DMS153 treated with DMSO at 0.1 percent for 48 hours (cell line): Measurements from ENCODE around the gene ZNF17.

Experiments
- DNase-seq: peaks from one replicate; lab custom pipeline; 2025; ENCODE audit not compliant: unreplicated experiment; lab: John Stamatoyannopoulos, UW

The ZNF17 gene

GRCh38 chr19:57421037-57421436, 10.1 kb downstream of the ZNF17 start:
- DNase-seq: no peak

DNA sequence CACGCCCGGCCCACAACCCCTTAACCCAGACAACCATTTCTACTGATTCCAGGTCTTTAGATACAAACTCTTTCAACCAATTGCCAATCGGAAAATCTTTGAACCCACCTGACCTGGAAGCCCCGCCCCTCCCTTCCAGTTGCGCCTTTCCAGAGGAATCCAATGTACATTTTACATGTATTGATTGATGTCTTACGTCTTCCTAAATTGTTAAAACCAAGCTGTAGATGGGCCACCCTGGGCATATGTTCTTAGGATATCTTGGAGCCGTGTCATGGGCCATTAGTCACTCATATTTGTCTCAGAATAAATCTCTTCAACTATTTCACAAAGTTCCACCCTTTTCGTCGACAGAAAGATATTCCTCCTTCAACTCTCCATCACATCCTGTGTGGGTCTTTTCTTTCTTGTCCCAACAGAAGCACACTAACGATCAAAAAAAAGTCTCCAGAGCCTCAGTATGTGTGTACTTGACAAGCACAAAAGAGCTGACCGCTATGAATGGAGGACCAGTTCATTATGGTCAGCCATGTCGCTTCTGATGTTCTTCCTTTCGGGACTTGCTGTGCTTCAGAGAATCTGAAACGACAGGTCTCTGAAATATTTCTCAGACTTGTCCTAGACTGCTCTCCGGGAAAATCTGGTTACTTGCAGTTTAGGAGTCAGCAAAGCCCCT, 23.6 kb downstream of the ZNF17 start:
- no peak for DNase-seq

DNA sequence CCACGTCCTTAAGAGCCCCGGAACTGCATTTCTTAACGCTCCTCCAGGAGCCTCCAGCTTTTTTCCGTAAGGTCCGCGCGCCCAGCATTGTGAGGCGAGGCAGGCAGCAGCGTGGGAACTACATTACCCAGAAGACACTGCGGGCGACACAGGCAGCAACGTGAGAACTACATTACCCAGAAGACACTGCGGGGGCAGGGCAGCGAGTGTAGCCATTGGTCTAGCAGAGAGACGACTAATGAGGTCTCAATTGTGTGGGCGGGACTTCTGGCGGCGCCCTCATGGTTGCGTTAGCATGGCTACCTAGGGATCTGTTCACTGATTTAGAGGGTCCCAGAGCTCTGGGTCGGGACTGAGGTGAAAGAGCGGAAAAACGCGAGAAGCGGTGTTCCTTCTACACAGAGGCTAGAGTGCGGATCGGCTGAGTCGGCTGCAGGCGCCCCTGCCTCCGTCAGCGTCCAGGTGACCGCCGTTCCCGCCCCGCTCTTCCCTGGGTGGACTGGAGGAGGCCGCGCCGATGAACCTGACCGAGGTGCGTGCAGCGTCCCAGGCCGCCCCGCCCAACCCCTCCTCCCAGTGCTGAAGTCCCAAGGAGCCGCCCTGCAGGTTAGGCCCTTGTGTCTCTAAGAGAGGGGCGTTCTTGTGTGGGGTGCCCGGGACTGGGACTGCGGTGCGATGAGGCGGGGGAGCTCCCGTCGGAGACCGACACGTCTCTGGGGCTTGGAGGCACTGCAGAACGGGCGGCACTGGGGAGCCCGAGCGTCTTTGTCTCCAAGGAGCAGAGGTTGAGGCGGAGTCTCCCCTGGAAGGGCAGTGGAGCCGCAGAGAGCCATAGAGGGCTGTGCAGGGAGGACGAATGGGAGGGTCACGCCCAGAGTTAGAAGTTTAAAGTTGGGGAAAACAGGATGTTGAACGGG, 24.4 kb downstream of the ZNF17 start, which contains the start of gene ZNF749:
TSS of gene ZNF749 (plus strand) at position 264 of the 917 bp plus-strand sequence. CDS start at position 518, 254 bp downstream.
- peak; percentile 94 for DNase-seq

GRCh38 chr19:57436417-57436816, 25.5 kb downstream of the ZNF17 start:
- no peak for DNase-seq

GRCh38 chr19:57437931-57438330, 27.0 kb downstream of the ZNF17 start:
- DNase-seq: no peak

- DNase-seq: no peak
Measured at GRCh38 chr19:57438925-57439324, 28.0 kb downstream of the ZNF17 start.

GRCh38 chr19:57441979-57442752, 31.2 kb downstream of the ZNF17 start:
- DNase-seq: no peak

GRCh38 chr19:57443121-57443696, 32.2 kb downstream of the ZNF17 start:
- DNase-seq: no peak

- no peak for DNase-seq
Measured at GRCh38 chr19:57452307-57452706, 41.3 kb downstream of the ZNF17 start.

GRCh38 chr19:57465680-57466381, 54.9 kb downstream of the ZNF17 start:
- no peak for DNase-seq

- DNase-seq: no peak
Measured at GRCh38 chr19:57466489-57466888, 55.5 kb downstream of the ZNF17 start.
